OCI-LY7 (cell line): ENCODE results near the gene ITGB1.

ENCODE experiments used
- EZH2phosphoT487 ChIP-seq: fragments of 200-600 bp; sonication (generic); IDR thresholded peaks from 2 replicates; pipeline ENCODE4 v1.6.1; 2018; ENCODE audit warnings: low read depth, borderline replicate concordance, mild to moderate bottlenecking, mixed run types, antibody characterized with exemption, low read length, moderate library complexity, mixed read lengths
- TF ChIP-seq, protein P1 (sequence below): fragments of 200-600 bp; sonication (generic); conservative IDR thresholded peaks from 2 replicates; pipeline ENCODE4 v1.5.1; 2014; ENCODE audit warnings: mild to moderate bottlenecking, antibody characterized with exemption, low read length, moderate library complexity, mixed read lengths

- TF ChIP-seq, protein P1, sequence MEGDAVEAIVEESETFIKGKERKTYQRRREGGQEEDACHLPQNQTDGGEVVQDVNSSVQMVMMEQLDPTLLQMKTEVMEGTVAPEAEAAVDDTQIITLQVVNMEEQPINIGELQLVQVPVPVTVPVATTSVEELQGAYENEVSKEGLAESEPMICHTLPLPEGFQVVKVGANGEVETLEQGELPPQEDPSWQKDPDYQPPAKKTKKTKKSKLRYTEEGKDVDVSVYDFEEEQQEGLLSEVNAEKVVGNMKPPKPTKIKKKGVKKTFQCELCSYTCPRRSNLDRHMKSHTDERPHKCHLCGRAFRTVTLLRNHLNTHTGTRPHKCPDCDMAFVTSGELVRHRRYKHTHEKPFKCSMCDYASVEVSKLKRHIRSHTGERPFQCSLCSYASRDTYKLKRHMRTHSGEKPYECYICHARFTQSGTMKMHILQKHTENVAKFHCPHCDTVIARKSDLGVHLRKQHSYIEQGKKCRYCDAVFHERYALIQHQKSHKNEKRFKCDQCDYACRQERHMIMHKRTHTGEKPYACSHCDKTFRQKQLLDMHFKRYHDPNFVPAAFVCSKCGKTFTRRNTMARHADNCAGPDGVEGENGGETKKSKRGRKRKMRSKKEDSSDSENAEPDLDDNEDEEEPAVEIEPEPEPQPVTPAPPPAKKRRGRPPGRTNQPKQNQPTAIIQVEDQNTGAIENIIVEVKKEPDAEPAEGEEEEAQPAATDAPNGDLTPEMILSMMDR: no peak
- no peak for TF ChIP-seq EZH2phosphoT487
Observed at GRCh38 chr10:32987172-32987571, 29.1 kb upstream of the ITGB1 start.
